Endodermal cell (in vitro differentiated cells): ENCODE data around the gene PIK3CA. TPM values are rescaled to one million over a fixed set of nuclear protein-coding genes. Genes with fewer than 3 reads are reported as not detected.
A peak's percentile ranks its signal among the peaks of the same experiment; 100 is the strongest.

Experiments
- DNase-seq: peaks from one replicate; pipeline ENCODE4 v3.0.0-alpha.2; 2017
- H3K27ac ChIP-seq: 2 replicates; pipeline ENCODE4 v1.5.1; 2013; ENCODE audit warnings: mild to moderate bottlenecking, low read depth, low read length, moderate library complexity
- H3K27me3 ChIP-seq: 2 replicates; pipeline ENCODE4 v1.6.1; 2013; ENCODE audit warnings: mild to moderate bottlenecking, low read length, moderate library complexity; ENCODE audit not compliant: insufficient read depth, control insufficient read depth, poor library complexity, severe bottlenecking
- H3K36me3 ChIP-seq: 2 replicates; pipeline ENCODE4 v1.7.0; 2013; ENCODE audit warnings: mild to moderate bottlenecking, low read length, moderate library complexity; ENCODE audit not compliant: control insufficient read depth, insufficient read depth
- H3K4me1 ChIP-seq: one replicate; pipeline ENCODE4 v1.7.0; 2013; ENCODE audit warnings: low read length; ENCODE audit not compliant: control insufficient read depth, insufficient read depth
- H3K4me3 ChIP-seq: 2 replicates; pipeline ENCODE4 v1.5.1; 2013; ENCODE audit warnings: mild to moderate bottlenecking, low read length, moderate library complexity
- H3K9ac ChIP-seq: 2 replicates; pipeline ENCODE4 v1.6.1; 2013; ENCODE audit warnings: mild to moderate bottlenecking, low read length, moderate library complexity; ENCODE audit not compliant: poor library complexity, severe bottlenecking; ENCODE audit errors: extremely low read depth
- H3K9me3 ChIP-seq: 2 replicates; pipeline ENCODE4 v1.6.1; 2013; ENCODE audit warnings: mild to moderate bottlenecking, low read length, moderate library complexity; ENCODE audit not compliant: control insufficient read depth
- H3K27ac Mint-ChIP-seq: 2 replicates; pipeline ENCODE4 v1.8.0; 2020; ENCODE audit warnings: mixed read lengths
- H3K27me3 Mint-ChIP-seq: 2 replicates; pipeline ENCODE4 v1.8.0; 2021; ENCODE audit warnings: mild to moderate bottlenecking, mixed read lengths; ENCODE audit not compliant: insufficient read depth
- H3K36me3 Mint-ChIP-seq: 2 replicates; pipeline ENCODE4 v1.8.0; 2020; ENCODE audit warnings: low read depth, mixed read lengths
- H3K4me1 Mint-ChIP-seq: 2 replicates; pipeline ENCODE4 v1.8.0; 2020; ENCODE audit warnings: mixed read lengths
- H3K4me3 Mint-ChIP-seq: 2 replicates; pipeline ENCODE4 v1.8.0; 2020; ENCODE audit warnings: mild to moderate bottlenecking, moderate library complexity, mixed read lengths
- H3K9me3 Mint-ChIP-seq: 2 replicates; pipeline ENCODE4 v1.8.0; 2020; ENCODE audit warnings: mild to moderate bottlenecking, mixed read lengths
- CTCF ChIP-seq: fragments of 200-600 bp; sonication (generic); conservative IDR thresholded peaks from 2 replicates; pipeline ENCODE4 v1.5.0; 2021; ENCODE audit warnings: antibody characterized with exemption, mild to moderate bottlenecking
- WGBS, 2 experiments: methylation state at CpG; one replicate each; pipeline versions ENCODE4 v1.1.5 to v1.1.7; 2013; ENCODE audit warnings: missing lambda C conversion rate in 2 of 2, mixed read lengths in 1 of 2; ENCODE audit not compliant: insufficient coverage in 1 of 2, insufficient read length in 1 of 2; 5-methylcytosine and 5-hydroxymethylcytosine counted together
- long read RNA-seq, 4 experiments: library from polyadenylated mRNA in 2 of 4; library from RNA in 1 of 4; library from capped mRNA in 1 of 4; stranded (forward) in 3 of 4; unstranded in 1 of 4; transcript quantifications; one replicate each; pipeline ENCODE4 v2.0.0, GENCODE V29; 2020 to 2021; ENCODE audit warnings: inconsistent platforms in 1 of 4
- polyA plus RNA-seq, 2 experiments: library from polyadenylated mRNA; stranded (reverse); fragments of 50-300 nt; gene quantifications; one replicate each; pipeline ENCODE4 v1.2.3, GENCODE V29; 2013
- total RNA-seq, 2 donors: library from RNA; stranded (reverse); fragmentation: NEBNext Ultra II Directional in 1 of 2; extraction: Animal tissue kit (Norgen Biotek cat#: 25700) in 1 of 2; gene quantifications; 2 replicates in 1 of 2; 3 replicates in 1 of 2; pipeline ENCODE4 v1.2.1, GENCODE V29; 2021

PIK3CA gene
- total RNA-seq: 10 to 100 TPM; 21.1 to 22.2 TPM
- 14.5 TPM for polyA plus RNA-seq (2013, experiment 1 of 2)
- 15.3 TPM for polyA plus RNA-seq (2013, experiment 2 of 2)
- long read RNA-seq, experiment 1, full-length matches to known transcripts: 2 of 5 reads
- long read RNA-seq, experiment 1, partial matches to known transcripts: 1 of 5 reads
- long read RNA-seq, experiment 1, other reads (novel, unspliced or antisense): 2 of 5 reads
- long read RNA-seq, experiment 2, full-length matches to known transcripts: 12 of 23 reads
- long read RNA-seq, experiment 2, partial matches to known transcripts: 3 of 23 reads
- long read RNA-seq, experiment 2, other reads (novel, unspliced or antisense): 8 of 23 reads
- long read RNA-seq, experiment 3, partial matches to known transcripts: 5 of 5 reads
- long read RNA-seq, experiment 3, other reads (novel, unspliced or antisense): 0 of 5 reads
- long read RNA-seq, experiment 4: 0 reads

- no peaks in the 10 kb centered on the region for H3K4me1 ChIP-seq
- H3K4me3 ChIP-seq: peak within 1 kb of the TSS; percentile 93
- TF ChIP-seq CTCF: no peak
- no peaks in the 10 kb centered on the region for H3K36me3 Mint-ChIP-seq
- peak within 1 kb of the TSS; percentile 69 for H3K27ac ChIP-seq
- H3K27me3 ChIP-seq: no peaks in the 10 kb centered on the region
- no peaks in the 10 kb centered on the region for H3K9me3 Mint-ChIP-seq
- peak; percentile 97 for DNase-seq
- H3K4me1 Mint-ChIP-seq: peaks cover 30% of the 10 kb centered on the region
- peaks cover 4% of the 10 kb centered on the region for H3K27me3 Mint-ChIP-seq
- peak within 1 kb of the TSS; percentile 85 for H3K27ac Mint-ChIP-seq
- H3K9ac ChIP-seq: peak within 1 kb of the TSS; percentile 64
- no peaks in the 10 kb centered on the region for H3K9me3 ChIP-seq
- WGBS, 2 experiments: 0 to 1% methylated on average over 14 to 65 of the region's 67 CpGs
- H3K4me3 Mint-ChIP-seq: no peak within 1 kb of the TSS
- H3K36me3 ChIP-seq: no peaks in the 10 kb centered on the region
Observed at GRCh38 chr3:179147873-179148615, at the start of gene PIK3CA. TSS of gene PIK3CA (plus strand) at chr3:179148357. CDS start at chr3:179198826, 50,469 bp downstream.

GRCh38 chr3:179098388-179099077 lies 49.6 kb upstream of the PIK3CA start:
- Histone ChIP-seq H3K4me1 (no peaks in the 10 kb centered on the region), H3K9ac (no peak overlapping the region), H3K4me3 (no peak overlapping the region), H3K27ac (no peak overlapping the region), H3K27me3 (no peaks in the 10 kb centered on the region), H3K9me3 (no peaks in the 10 kb centered on the region), H3K36me3 (no peaks in the 10 kb centered on the region)
- H3K9me3 Mint-ChIP-seq: no peaks in the 10 kb centered on the region
- no peak overlapping the region for H3K27ac Mint-ChIP-seq
- TF ChIP-seq CTCF: peak; percentile 12
- H3K4me1 Mint-ChIP-seq: no peaks in the 10 kb centered on the region
- whole genome bisulfite sequencing, 2 experiments: 42 to 88% methylated on average over 2 to 7 of the region's 7 CpGs
- H3K36me3 Mint-ChIP-seq: no peaks in the 10 kb centered on the region
- no peak for DNase-seq
- H3K4me3 Mint-ChIP-seq: no peak overlapping the region
- no peaks in the 10 kb centered on the region for H3K27me3 Mint-ChIP-seq

- Histone ChIP-seq H3K9me3 (no peaks in the 10 kb centered on the region), H3K4me3 (no peak overlapping the region), H3K4me1 (no peaks in the 10 kb centered on the region), H3K36me3 (no peaks in the 10 kb centered on the region), H3K27ac (no peak overlapping the region), H3K27me3 (no peaks in the 10 kb centered on the region), H3K9ac (no peak overlapping the region)
- Mint-ChIP-seq H3K4me3 (no peak overlapping the region), H3K4me1 (no peaks in the 10 kb centered on the region), H3K36me3 (no peaks in the 10 kb centered on the region), H3K9me3 (peaks cover 3% of the 10 kb centered on the region), H3K27me3 (no peaks in the 10 kb centered on the region), H3K27ac (no peak overlapping the region)
- TF ChIP-seq CTCF: no peak
- DNase-seq: no peak
Observed at GRCh38 chr3:179100652-179101051, 47.5 kb upstream of the PIK3CA start.
